CD4-positive, alpha-beta T cell treated with Interleukin-15 for 1 hour (primary cell): ENCODE measurements around the gene RPL14.
"Not testable (repeated sequence)": the region's sequence is repeated elsewhere in the genome, so short reads cannot be mapped to it uniquely, and the experiment has no call there.

Source experiments
- DNase-seq: peaks from one replicate; pipeline ENCODE4 v3.0.0-alpha.2; 2020

Gene RPL14

DNA sequence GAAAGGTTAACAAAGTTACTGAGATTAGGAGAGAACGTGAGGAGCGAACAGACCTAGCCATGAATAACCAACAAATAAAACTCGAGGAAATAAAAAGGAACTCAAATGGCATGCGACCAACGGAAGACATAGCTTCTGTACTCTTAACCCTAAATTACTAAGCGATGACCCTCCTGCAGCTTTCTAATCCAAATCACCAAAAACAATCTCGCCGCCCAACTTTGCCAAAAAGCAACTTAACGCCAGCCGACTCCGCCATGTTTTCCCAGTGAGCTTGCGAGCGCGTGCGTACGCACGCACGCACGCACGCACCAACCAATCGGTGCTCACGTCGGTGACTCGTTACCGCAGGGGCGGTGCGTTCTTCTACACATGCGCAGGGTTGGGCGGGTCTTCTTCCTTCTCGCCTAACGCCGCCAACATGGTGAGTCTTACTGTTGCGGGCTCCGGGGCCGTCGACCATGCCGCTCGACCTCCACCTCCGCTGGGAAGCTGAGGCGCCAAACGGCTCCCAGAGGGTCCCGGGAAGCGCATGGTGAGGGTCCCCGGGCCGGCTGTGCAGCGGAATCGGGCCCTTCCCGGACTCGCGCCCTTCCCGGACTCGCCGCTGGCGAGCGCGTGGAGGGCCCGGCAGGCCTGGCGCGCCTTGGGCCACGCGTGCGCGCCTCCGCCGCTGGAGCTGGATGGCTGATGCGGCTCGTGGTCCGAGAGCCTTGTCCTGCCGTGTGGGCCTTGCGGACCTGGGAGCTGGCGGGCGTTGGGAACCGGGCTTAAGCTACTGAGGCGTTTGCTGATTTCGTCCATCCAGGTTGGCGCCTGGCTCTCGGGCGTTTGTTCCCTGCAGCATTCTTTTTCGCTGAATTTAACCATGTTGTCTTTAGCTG lies at the start of gene RPL14:
Gene RPL14, plus strand, starts transcription at position 400 of the 884 bp plus-strand sequence. Its CDS starts 133 bp downstream, at position 533.
- DNase-seq = peak; percentile 94

DNA sequence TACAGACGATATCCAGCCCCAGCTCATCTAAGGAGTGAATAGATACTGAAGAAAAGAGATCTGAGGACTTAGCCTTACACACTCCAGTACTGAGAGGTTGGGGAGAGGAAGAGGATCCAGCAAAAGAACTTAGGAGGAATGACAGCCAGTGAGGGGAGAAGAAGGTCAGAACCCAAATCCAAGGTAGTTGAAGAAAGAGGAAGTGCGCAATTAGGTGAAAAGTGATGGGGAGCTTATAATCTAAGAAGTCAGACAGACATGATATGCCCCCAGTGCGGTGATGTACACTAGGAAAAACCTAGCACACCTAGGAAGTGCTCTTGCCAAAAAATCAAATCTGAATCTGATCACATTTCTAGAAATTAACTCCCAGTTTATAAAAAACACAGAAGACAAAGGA lies 49.5 kb upstream of the RPL14 start:
- no peak for DNase-seq

DNA sequence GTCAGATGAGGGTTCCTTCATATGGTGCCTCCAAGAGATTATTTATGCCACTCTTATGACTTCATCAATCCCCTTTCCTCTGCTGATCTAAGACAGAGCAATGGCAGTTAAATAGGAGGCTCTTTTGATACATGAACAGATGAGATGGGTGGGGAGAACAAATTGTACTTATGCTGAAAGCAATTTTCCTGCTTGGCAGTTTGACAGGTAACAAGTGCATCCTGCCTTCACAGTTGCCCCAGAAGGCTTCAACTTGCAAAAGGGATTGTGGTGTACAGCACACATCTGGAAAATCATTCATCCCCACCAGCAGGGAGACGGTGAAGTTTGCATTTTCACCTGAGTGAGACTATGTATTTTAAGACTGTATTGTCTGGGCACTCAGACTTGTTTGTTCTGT lies 42.9 kb upstream of the RPL14 start:
- DNase-seq = no peak

DNA sequence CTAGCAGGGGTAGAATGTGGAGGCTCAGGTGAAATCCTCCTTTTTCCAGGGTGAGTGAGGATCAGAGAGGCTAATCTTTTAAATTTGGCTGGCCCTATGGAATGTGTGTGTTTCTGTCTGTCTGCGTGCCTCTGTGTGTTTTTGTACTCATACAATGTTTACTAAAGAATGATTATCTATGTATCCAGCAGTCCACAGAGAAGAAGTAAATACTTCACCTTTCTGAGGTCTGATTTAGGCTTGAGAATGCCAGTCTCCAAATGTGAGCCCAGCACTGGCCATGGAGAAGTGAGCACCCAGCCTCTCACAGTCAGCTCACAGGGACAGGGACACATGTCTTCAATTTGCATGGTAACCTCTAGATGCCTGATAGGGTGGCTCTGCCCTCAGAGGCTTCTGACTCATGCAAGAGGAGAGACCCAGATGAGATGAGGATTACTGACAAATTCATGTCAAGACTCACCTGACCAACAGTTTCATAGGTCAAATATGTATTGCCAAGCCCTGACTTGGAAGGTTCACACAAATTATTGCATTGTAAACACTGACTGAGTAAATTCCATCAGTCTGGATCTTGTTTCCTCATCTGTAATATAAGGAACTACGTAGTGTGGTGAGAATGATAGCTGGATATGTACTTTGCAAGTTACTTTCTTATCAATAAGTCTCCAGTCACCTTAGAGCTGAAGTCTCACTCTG lies 39.1 kb upstream of the RPL14 start:
- DNase-seq = no peak

DNA sequence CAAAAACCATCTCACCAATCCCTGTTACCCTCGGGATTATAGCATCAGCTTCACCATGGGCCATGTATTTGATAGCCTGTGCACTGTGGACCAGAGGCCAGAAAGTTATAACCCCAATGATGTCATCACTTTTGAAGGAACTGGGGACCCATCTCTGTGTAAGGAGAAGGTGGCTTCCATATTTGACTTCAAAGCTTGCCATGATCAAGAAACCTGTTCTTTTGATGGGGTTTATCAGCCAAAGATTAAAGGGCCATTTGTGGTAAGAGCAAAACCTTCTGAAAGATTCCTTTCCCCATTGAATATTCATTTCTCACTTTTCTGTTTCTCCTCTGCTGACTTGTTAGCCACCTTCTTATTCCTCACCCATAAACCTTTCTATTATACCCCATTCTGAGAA lies 34.3 kb upstream of the RPL14 start:
- DNase-seq = no peak

DNA sequence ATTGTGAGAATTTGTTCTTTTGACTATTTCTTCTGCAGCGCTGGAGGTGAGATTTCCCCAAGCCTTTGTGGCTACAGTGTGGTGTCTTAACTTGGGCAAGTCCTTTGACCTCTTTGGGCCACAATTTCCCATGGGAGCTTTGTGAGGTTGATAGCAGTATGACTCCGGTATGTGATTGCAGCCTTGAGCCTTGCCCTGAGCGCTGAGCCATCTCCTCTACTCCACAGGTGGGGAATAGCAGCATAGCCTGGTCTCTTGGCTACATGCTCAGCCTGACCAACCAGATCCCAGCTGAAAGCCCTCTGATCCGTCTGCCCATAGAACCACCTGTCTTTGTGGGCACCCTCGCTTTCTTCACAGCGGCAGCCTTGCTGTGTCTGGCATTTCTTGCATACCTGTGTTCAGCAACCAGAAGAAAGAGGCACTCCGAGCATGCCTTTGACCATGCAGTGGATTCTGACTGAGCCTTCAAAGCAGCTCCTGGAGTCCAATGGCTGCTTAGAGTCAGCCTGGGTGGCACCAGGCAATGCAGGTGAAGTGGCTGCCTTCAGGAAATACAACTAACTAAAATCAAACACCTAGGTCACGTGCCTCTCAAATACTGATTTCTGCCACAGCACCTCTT lies 30.0 kb upstream of the RPL14 start:
- no peak for DNase-seq

DNA sequence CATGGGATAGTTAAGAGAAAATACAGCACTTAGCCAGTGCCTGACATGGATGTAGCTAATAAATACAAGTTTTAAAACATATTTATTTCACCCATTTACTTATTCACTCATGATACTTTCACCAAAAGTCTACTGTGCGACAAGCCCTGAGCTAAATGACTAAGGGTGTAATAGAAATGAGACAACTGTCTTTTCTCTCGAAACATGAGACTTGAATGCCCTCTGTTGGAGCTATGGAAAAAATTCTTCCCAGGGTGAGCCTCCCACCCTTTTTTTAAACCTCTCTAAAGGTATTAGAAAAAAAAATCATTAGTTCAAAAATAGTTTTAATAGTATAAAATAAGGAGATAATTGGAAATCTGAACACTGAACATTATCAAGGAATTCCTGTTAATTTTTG lies 24.3 kb upstream of the RPL14 start:
- DNase-seq = no peak

DNA sequence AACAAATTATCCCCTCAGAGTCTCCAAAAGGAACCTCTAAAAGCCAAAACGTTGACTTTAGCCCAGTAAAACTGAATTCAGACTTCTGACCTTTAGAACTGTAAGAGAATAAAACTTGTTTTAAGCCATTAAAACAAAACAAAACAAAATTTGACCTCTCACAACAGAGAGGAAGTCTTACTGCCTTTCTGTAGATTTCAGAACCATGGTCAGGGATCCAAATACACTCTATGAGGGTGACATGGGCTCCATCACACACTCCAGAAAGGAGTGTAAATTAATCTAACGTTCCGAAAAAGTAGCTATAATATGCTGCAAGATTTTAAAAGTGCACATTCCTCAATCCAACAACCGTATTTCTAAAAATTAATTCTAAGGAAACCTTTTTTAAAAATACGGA lies 19.2 kb upstream of the RPL14 start:
- DNase-seq = no peak

DNA sequence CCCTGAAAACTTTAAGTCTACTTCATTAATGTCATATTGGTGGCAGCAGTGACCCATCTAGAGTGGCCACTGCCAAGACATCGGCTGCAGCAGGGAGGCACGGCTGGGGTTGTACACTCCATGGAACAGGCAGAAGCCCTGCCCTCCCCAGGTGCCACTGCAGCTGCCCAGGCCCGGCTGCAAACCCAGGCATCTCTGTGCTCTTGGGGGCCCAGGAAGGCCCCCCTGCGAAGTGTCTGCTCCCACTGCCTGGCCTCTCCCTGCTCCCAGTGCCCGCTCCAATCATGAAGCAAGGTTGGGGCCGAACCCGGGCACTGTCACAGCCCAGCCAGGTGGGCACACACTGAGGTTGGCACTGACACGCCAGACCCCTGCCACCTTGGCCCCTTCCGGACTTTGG lies 12.1 kb upstream of the RPL14 start:
- DNase-seq = no peak

DNA sequence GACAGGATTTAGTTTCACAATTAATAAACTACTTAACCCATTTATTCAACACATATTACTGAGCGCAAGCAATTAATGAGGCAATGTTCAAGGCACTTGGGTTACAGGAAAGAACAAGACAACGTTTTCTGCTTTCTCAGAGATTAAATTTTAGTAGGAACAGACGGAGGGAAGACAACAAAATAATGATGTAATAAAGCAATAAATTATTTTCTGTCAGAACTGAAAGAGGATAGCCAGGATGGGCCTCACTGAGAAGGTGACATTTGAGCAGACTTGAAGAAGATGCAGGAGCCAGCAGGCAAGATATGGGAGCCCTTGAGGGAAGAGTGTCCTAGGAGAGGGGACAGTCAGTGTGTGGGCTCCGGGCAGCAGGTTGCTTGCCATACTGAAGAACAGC lies 11.3 kb upstream of the RPL14 start:
- no peak for DNase-seq

DNA sequence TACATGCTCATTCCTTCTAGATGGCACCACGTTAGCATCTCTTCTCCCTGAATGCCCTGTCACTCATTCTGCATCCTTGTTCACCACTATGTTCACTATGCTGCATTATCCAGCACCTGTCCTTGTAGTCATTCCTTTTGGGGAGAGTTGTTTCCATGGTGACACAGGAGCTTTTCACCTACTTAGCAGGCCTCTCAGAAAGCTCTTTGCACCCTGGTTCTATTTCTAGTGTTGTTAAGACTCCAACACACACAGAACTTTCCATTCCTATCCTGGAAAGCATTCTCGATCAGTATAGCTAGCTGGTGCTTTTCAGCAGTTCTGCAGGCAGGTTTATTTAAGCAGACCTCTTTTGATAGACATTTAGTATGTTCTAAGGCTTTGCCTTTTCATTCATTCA lies 6.7 kb upstream of the RPL14 start:
- DNase-seq = no peak

DNA sequence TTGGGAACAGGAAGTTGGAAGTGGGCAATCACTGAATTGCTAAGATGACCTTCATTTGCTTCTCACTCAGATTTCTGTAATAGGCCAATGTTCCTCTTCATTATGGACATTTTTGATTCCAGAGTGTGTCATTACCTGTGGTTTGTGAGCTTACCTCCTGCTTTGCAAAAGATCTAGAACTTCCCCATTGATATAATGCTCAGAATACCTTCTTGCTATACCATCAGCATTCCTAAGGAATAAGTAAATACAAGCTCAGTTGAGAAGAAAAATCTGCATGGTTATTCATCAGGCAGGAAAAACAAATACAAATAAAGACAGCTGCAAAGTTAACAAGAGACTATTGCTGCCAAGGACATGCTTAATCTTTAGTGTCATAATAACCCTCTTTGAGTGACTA lies 5.6 kb upstream of the RPL14 start:
- no peak for DNase-seq

DNA sequence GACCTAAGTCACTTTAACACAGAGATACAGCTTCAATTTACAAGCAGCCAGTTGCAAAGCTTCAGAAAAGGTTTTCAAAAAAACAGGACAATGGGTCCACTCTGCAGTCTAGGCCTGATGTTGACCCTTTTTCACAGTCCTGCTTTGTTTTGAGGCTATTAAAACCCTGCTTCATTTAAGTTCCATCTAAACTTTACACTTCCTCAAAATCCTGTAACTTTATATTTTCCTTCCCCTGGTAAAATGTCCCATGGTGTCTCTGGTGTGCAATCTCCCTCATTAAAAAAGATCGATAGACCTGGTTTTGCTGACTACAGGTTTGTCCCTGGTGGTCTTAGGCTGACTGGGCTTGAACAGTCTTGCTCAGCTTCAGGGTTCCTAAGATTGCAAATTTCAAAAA lies 5.1 kb upstream of the RPL14 start:
- DNase-seq = no peak

DNA sequence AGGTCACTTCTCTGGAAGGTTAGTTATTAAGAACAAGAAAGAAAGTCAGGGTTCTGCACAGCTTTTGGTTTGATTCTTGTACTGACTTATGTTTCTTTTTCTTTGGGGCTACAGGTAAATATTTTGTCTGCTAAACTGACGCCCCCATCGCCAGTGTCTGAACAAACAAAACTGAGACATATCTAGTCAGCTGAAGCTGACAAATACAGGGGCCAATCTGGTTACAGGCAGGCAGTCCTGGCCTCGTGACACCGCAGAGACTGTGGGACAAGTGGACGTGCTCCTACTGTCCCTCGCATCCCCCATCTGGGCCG lies 4.6 kb upstream of the RPL14 start:
- DNase-seq = no peak

DNA sequence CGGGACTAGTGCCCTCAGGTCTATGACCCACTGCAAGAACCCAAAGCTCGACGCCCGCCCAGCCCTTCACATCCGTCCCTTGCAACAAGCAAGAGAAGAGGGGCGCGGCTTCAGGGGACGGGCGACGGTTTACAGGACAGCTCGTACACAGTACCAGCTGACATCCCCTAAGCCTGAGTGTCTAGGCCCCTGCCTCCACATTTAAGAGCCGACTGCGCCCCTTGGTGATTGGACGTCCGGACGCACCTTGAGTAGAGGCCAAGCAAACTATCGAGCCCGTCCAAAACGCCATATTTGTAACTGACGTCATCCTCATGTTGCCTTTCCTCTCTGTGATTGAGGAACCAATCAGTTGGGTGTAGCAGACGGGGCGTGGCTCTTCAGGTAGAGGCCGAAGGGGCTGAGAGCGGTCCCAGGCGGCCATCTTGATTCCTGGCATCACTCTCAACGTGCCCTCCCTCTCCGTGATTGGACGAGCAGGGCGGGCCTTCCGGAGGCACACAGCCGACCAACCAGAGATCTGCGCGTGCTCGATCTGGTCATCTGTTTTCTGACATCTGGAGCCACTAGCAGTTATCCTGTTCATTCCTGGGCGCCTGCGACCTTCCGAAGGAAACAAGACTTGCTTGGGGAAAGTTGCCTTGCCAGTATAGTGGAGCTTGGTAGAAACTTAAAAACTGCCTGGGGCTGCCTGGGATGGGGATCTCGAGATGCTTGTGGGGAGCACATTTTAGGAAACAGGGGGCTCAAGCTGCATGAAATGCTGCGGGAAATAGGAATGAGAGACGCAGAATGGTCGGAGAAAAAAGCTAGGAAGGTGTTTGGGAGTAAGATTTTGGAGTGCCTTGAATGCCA lies 4.0 kb upstream of the RPL14 start:
- DNase-seq = peak; percentile 98

DNA sequence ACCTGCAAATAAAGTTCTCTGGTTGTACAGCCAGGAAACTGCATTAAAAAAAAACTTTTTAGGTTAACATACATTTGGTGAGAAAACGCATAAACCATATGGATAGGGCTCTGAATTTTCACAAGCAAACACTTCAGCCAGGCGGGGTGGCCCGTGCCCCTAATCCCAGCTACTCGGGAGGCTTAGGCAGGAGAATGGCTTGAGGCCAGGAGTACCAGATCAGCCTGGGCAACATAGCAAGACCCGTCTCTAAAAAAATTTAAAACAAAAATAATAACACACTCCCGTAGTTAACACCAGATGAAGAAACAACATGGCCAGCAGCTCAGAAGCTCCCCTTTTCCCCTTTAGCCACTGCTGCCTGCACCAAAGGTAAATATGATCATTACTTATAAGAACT lies 3.2 kb upstream of the RPL14 start:
- DNase-seq = no peak

DNA sequence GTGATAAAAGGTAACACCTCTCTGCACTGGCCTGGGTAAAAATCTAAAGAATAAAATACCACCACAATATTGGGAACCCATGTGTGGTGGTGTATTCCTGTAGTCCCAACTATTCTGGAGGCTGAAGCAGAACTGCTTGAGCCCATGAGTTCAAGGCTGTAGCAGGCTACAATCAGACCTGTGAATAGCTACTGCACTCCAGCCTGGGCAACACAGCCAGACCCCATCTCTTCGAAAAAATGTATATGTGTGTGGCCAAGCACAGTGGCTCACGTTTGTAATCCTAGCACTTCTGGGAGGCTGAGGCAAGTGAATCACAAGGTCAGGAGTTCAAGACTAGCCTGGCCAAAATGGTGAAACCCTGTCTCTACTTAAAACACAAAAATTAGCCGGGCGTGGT lies 1.8 kb upstream of the RPL14 start:
- DNase-seq = no peak

DNA sequence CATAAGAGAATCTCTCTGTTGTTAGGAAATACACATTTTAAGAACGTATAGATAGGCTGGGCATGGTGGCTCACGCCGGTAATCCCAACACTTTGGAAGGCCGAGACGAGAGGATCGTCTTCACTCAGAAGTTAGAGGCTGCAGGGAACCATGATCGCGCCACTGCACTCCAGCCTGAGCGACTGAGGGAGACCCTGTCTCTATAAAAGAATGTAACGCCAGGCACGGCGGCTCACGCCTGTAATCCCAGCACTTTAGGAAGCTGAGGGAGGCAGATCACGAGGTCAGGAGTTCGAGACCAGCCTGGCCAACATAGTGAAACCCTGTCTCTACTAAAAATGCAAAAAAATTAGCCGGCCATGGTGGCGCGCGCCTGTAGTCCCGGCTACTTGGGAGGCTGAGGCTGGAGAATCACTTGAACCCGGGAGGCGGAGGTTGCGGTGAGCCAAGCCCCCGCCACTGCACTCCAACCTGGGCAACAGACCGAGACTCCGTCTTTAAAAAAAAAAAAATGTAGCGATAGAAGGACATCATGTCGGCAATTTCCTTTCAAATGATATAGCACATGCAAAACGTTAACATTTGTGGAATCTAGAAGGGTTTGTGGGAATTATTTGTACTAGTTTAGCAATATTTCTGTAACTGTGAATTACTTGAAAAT lies 730 bp upstream of the RPL14 start:
- DNase-seq = no peak

DNA sequence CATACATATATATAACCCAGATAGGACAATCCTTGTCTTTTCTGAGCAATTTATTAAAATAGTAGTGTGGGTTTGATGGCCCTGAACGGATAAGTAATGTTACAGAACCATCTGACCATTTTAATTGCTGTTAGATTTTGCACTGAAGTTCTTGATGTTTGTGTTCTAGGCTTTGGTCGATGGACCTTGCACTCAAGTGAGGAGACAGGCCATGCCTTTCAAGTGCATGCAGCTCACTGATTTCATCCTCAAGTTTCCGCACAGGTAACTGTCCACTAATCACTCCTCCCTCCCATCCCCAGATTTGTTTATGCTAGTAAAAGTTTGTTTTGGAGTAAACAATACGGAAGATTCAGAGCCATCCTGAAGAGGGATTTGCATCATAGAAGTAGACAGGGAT lies 1.3 kb downstream of the RPL14 start:
- no peak for DNase-seq

DNA sequence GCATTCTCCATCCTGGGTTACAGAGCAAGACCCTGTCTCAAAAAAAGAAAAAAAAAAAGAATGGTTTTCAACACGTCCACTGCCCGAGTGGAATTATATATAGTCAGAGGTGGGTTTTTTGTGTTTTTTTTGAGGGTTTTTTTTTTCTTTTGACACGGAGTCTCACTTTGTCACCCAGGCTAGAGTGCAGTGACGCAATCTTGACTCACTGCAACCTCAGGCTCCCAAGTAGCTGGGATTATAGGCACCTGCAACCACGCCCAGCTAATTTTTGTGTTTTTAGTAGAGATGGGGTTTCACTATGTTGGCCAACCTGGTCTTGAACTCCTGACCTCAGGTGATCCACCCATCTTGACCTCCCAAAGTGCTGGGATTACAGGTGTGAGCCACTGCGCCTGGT lies 3.3 kb downstream of the RPL14 start:
- not testable (repeated sequence) for DNase-seq

DNA sequence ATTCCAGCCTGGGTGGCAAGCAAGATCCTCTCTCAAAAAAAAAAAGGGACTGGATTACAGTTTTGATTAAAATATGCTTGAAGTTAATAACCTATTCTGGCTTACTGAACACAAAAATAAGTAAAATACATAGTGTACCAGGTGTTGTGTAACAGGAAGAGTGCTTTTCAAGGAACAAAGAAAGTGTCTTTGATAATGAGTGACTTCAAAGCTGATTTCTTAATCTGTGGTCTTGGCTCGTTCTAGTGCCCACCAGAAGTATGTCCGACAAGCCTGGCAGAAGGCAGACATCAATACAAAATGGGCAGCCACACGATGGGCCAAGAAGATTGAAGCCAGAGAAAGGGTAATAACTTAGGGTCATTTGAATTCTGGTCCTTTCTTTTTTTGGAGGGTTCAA lies 4.0 kb downstream of the RPL14 start:
- DNase-seq = no peak

DNA sequence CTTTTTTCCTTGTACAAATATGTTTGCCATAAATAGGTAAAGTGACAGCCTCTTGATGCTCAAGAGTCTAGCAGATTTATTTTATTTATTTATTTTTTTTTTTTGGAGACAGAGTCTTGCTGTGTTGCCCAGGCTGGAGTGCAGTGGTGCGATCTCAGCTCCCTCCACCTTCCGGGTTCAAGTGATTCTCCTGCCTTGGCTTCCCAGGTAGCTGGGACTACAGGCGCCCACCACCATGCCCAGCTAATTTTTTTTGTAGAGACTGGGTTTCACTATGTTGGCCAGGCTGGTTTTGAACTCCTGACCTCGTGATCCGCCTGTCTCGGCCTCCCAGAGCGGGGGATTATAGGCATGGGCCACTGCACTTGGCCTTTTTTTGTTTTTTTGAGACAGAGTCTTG lies 5.7 kb downstream of the RPL14 start:
- not testable (repeated sequence) for DNase-seq

DNA sequence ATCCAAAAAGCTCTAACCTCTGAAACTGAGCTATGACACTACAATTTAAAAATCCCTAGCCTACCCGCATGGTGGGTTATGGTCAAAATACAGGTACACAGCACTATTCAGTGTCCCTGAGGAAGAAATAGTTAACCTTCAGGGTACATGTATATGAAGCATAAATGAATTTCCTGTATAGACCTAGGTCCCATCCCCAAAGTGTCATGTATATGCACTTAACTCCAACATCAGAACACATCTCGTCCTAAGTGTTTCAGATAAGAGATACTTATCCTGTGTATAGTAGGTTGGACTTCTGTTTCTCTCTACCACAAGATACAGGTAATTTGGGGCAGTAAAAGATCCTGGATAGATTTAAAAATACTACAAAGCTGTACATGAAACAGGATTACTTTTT lies 6.4 kb downstream of the RPL14 start:
- no peak for DNase-seq
